ENCODE results near the gene PRR29. TPM values are rescaled to one million over a fixed set of nuclear protein-coding genes. Genes with fewer than 3 reads are reported as not detected.

Gene PRR29
- total RNA-seq, 4 donors from 2014 or later: 0.17 to 0.82 (median 0.57) TPM; not detected in 1

DNA sequence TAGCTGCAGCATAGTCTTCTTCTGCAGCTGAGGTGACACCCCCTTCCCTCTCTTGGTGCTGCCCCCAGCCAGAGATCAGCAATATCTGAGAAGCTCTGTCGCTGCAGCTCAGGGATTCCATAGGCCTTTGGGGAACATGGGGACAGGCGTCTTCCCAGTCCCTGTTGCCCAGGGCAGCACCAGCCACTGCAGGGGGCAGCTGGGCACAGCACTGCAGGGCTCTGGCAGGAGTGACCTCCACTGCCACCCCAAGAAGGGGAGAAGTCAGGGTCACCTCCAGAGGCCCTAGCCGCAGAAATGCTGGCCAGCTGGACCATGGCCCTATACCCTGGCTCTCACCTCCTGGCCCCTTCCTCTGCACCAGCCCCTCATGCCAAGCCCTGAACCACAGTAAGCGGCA is 42.4 kb upstream of the PRR29 start:
- TF ChIP-seq, protein P1, sequence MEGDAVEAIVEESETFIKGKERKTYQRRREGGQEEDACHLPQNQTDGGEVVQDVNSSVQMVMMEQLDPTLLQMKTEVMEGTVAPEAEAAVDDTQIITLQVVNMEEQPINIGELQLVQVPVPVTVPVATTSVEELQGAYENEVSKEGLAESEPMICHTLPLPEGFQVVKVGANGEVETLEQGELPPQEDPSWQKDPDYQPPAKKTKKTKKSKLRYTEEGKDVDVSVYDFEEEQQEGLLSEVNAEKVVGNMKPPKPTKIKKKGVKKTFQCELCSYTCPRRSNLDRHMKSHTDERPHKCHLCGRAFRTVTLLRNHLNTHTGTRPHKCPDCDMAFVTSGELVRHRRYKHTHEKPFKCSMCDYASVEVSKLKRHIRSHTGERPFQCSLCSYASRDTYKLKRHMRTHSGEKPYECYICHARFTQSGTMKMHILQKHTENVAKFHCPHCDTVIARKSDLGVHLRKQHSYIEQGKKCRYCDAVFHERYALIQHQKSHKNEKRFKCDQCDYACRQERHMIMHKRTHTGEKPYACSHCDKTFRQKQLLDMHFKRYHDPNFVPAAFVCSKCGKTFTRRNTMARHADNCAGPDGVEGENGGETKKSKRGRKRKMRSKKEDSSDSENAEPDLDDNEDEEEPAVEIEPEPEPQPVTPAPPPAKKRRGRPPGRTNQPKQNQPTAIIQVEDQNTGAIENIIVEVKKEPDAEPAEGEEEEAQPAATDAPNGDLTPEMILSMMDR (IDR thresholded peaks at IDR 0.05; ENCODE audit: low read depth): no peak

DNA sequence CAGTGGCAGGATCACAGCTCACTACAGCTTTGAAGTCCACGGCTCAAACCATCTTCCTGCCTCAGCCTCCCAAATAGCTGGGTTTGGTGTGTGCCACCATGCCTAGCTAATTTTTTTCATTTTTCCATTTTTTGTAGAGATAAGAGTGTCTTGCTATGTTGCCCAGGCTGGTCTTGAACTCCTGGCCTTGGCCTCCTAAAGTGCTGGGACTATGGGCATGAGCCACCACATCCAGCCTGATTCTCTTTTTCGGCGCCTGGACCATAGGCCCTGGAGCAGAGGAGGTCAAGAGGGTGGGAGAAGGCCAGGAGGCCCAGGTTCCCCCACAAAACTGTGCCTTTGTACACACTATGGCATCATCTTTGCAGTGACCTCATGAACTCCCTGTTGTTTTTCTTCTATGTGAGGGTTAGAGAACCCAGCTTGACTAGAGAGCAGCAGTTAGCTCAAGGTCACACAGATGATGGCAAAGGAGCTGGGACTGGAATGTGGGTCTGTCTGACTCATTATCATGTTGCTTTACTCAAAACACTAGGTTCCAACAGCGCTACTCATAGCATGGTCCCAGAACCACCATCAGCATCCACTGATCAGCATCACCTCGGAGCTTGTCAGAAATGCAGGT is 41.7 kb upstream of the PRR29 start:
- TF ChIP-seq, protein P1 (IDR thresholded peaks at IDR 0.05; ENCODE audit: low read depth): no peak

DNA sequence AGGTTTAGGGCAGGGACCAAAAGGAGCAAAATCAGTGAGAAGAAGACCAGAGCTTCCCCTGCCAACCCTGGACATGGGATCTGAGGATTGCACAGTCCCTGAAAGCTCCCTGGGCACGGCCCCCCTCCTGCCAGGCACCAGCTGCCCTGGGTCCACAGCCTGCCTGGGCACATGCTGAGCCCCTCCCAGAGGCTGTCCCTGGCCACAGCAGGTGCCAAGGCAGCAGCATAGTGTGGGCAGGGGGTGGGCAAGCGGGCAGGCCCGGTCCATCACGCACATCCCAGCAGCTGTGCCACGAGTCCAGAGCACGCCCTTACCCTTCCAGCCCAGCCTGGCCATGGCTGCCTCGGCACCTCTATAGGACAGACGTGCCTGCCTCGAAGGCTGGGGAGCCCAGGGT is 38.1 kb upstream of the PRR29 start:
- TF ChIP-seq, protein P1 (IDR thresholded peaks at IDR 0.05; ENCODE audit: low read depth): no peak

DNA sequence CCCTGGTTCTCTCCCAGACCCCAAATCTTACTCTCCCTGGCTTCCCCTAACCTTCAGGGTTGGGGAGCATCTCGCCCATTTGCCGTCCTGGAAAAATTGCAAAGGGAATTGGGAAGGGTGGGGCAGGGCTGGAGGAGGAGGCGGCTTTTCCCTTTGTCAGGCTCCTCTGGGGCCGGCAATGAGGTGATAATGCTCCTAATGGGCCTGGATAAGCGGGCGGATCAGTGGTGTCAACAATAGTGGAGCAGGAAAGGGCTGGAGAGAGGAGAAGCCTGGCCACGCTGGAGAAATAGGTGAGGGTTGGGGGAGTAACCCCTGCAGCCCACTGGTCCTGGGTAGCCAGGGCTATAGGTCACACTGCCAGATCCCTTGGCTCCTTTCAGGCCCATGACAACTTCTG is 37.7 kb upstream of the PRR29 start:
- TF ChIP-seq, protein P1 (IDR thresholded peaks at IDR 0.05; ENCODE audit: low read depth): no peak

DNA sequence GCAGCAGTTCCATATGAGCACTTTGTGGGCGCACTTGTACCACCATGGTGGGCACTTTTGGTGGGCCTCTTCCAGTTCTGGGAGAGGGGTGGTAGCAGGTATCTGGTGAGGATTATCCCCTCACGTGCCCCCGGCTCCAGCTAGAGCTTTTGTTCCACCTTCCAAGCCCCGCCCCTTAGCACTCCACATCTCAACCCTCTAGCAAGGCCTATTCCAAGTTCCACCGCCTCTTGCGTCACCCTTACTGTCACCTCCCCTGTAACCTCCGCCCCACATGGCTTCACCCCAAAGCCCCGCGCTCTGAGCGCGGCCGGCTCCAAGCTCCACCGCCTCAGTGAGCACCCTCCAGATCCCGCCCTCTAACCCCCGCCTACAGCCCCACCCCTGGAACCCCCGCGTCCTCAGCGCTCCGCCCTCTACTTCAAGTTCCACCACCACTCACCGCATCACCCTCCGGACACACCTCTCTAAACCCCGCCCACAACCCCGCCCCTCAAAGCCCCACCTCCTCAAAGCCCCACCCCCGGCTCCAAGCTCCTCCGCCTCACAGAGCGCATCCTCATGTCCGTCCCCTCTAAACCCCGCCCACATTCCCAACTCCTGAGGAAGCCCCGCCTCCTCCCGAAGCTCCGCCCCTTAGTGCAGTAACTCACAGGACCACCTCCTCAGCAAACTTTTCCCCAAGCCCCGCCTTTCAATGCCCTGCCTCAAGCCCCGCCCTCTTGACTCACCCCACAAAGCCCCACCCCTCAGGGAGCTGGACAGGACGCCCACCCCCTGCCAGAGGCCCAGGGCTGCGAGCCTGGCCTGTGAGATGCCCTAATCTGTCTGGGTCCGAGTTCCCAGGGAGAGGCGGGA is 36.6 kb upstream of the PRR29 start:
- TF ChIP-seq, protein P1 (IDR thresholded peaks at IDR 0.05; ENCODE audit: low read depth): no peak

DNA sequence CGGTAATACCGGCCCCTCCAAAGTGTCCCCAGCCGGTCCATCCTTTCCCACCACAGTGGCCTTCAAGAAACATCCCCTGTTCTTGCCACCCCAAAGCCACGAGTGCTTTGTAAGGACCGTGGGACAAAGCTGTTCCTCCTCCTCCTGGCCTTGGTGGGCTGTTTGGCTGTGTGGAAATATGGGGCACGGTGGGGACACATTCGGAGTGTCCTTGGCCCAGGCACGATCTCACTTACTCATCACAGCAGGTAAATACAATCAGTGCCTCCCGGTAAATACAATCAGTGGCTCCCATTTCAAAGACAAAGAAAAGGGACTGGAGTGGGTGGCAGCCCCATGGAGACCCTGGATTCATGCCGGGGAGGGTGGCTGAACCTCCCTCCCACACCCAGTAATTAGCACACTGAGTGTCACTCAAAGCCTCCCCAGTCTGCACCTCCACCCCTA is 35.8 kb upstream of the PRR29 start:
- TF ChIP-seq, protein P1 (IDR thresholded peaks at IDR 0.05; ENCODE audit: low read depth): no peak

DNA sequence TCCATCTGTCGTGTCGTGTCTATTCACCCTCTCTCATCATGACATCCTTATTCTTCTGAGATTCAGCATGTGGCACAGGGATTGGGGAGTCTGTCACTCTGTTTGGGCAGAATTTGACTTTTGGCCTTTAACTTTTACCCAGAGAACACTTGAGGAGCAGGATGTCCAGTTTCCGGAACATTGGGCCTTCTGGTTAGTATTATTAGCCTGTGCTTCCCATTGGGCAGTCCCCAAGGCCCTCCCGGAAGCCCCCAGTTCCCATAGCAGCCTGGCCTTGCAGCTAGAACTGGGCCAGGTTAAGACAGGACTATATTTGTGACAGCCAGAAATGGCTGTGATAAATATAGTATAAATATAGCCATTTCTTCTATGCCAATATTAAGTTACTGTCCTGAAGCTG is 35.0 kb upstream of the PRR29 start:
- TF ChIP-seq, protein P1 (IDR thresholded peaks at IDR 0.05; ENCODE audit: low read depth): no peak

Measured in subcutaneous adipose tissue (tissue), 4 donors.